GM13976 (cell line): ENCODE results near the gene FGF6.

ENCODE experiments used
- DNase-seq: peaks from one replicate; pipeline ENCODE4 v3.0.0; 2012; ENCODE audit warnings: low spot score
- CTCF ChIP-seq: IDR thresholded peaks from 2 replicates; pipeline ENCODE4 v1.5.1; 2012; ENCODE audit warnings: borderline replicate concordance, mild to moderate bottlenecking; ENCODE audit not compliant: insufficient read depth; ENCODE audit errors: extremely low read depth, missing control alignments, control extremely low read depth
- in situ Hi-C: fragments of 300-500 bp; cut with MboI; formaldehyde crosslinking; loops from one replicate; pipeline ENCODE4 v1.12.0; 2022; ENCODE audit warnings: low sequenced_read_pairs, mixed read lengths, inconsistent platforms; ENCODE audit not compliant: unreplicated experiment

FGF6 gene, protein sequence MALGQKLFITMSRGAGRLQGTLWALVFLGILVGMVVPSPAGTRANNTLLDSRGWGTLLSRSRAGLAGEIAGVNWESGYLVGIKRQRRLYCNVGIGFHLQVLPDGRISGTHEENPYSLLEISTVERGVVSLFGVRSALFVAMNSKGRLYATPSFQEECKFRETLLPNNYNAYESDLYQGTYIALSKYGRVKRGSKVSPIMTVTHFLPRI

DNA sequence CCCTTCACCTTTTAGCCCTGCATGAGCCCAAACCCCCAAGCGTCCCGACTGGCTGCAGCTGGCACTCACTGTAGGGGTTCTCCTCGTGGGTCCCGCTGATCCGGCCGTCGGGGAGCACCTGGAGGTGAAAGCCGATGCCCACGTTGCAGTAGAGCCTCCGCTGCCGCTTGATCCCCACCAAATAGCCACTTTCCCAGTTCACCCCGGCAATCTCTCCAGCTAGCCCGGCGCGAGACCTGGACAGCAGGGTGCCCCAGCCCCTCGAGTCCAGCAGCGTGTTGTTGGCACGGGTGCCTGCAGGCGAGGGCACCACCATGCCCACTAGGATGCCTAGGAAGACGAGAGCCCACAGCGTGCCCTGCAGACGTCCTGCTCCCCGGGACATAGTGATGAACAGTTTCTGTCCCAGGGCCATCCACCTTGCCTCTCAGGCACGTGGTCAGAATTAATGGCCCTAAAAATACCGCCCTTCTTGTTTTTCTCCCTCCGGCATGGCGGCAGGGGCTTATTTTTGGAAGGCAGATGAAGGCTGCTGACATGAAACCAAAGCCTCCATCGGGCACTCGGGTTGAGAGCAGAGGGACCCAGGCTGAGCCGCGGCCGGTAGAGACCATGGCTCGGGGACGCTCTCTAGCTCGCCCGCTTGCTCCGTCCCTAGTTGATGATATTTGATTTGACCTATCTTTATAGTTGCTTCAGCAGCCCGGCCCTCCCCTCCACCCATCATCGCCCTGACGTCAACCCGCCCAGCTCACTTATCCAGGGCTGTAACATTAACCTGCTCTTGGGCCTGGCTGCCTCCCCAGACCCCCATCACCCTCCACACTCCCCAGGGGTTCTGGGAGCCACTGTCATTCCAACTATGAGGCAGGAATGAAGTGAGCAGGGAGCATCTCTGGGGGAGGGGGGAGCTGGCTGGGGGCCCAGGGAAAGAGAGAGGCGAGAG lies at the start of gene FGF6:
Gene FGF6, minus strand, starts transcription at position 660 of the 946 bp plus-strand sequence. Its CDS starts 245 bp downstream, at position 415.
- in situ Hi-C loops = no loop called here
- TF ChIP-seq CTCF = no peak
- DNase-seq = peak; percentile 22

DNA sequence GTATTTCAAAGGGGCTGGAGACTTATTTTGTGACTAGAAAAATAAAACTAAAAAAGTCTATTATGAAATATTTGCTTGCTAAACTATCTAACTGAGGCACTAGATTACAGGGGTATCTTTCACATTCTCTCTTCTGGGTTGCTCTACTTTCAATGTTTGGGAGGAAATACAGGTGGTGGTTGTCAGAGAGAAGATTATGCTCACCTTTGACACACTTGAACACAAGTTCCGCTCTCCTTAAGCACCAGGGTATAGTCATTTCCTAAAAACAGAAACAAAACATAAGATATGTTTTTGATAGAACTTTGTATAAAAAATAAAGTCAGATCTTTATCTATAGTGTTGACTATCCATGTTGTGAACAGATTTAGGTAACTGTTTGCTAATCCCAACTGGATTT lies 45.4 kb upstream of the FGF6 start:
- in situ Hi-C loops = no loop called here
- DNase-seq = no peak
- TF ChIP-seq CTCF = no peak

- no peak for TF ChIP-seq CTCF
- in situ Hi-C loops = no loop called here
- no peak for DNase-seq
Observed at GRCh38 chr12:4489556-4489955, 43.9 kb upstream of the FGF6 start.

DNA sequence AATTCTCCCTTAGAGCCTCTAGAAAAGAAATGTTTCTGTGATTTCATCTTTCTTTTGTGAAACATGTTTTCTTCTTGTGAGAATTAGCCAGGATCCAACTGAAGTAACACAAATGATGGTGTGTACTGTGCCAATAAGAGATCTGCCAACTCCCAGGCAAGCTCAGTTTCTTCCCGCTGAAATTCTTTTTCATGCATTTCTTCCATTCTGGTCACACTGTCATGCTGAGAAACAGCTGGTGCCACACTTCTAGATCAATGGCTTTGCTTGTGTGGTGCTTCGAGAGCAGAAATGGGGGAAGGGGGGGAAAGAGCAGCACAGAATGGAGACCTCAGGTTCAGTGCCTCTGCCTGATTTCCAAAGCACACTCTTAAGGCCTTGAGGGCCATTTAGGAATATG lies 41.4 kb upstream of the FGF6 start:
- no peak for DNase-seq
- TF ChIP-seq CTCF = no peak
- in situ Hi-C loops = no loop called here

DNA sequence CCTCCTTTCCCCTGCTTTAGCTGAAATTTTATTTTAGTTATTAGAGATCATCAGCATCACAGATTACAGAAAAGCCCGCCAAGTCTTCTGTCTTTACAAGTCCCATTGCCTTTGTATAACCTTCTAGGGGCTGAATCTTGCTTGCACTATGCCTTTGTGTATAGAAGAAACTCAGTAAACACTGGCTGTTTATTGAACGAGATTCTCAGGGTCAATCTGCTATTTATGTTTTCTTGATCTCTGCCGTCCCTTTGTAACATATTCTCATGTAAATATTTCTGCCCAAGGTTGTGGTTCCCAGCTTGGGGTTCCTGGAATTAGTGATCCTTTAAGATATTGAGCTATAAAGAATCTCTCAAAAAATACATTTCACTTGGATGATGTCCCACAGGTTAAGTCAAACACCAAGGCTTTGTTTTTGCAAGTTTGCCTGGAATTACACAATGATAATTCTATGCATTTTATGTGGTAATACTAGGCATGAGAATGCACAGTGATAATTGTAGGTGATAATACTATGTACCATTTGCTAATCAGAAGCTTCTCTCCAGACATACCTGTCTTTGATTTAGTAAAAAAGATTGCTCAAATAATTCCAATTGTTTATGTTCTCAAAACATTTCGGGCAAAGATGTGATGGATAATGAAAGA lies 40.6 kb upstream of the FGF6 start:
- no peak for TF ChIP-seq CTCF
- in situ Hi-C loops = no loop called here
- no peak for DNase-seq
